Bronchial epithelial cell (primary cell): ENCODE results near the gene TNS3. TPM values are rescaled to one million over a fixed set of nuclear protein-coding genes. Genes with fewer than 3 reads are reported as not detected.
A peak's percentile ranks its signal among the peaks of the same experiment; 100 is the strongest.

Source experiments
- DNase-seq: peaks from one replicate; pipeline ENCODE4 v3.0.0-alpha.2; 2010; ENCODE audit warnings: low read depth
- FAIRE-seq: peaks from 2 replicates; lab custom pipeline; 2011; peaks lifted over from hg19 to GRCh38; lab: Jason Lieb, UNC
- H3K27me3 ChIP-seq: 2 replicates; pipeline ENCODE4 v1.5.1; 2011; ENCODE audit warnings: low read length; ENCODE audit not compliant: control insufficient read depth, insufficient read depth
- H3K36me3 ChIP-seq: 2 replicates; pipeline ENCODE4 v1.5.1; 2011; ENCODE audit warnings: low read length; ENCODE audit not compliant: control insufficient read depth, insufficient read depth
- H3K4me3 ChIP-seq: 2 replicates; pipeline ENCODE4 v1.5.1; 2011; ENCODE audit warnings: mild to moderate bottlenecking, low read depth, low read length, control low read depth
- total RNA-seq: library from RNA; depleted of rRNA; stranded (reverse); fragments of >200 nt; gene quantifications from 2 replicates; pipeline ENCODE4 v1.2.1, GENCODE V29; 2014
- TF ChIP-seq, protein P1 (sequence below): IDR thresholded peaks from 2 replicates; pipeline ENCODE4 v1.5.1; 2011; ENCODE audit warnings: mild to moderate bottlenecking, moderate library complexity, low read length, control low read depth, inconsistent platforms; ENCODE audit not compliant: insufficient read depth, severe bottlenecking

TNS3 gene
- total RNA-seq, 1 donor from 2014 or later, result 2.6 TPM

GRCh38 chr7:47580175-47580706 is 1.7 kb downstream of the TNS3 start:
- TF ChIP-seq, protein P1, sequence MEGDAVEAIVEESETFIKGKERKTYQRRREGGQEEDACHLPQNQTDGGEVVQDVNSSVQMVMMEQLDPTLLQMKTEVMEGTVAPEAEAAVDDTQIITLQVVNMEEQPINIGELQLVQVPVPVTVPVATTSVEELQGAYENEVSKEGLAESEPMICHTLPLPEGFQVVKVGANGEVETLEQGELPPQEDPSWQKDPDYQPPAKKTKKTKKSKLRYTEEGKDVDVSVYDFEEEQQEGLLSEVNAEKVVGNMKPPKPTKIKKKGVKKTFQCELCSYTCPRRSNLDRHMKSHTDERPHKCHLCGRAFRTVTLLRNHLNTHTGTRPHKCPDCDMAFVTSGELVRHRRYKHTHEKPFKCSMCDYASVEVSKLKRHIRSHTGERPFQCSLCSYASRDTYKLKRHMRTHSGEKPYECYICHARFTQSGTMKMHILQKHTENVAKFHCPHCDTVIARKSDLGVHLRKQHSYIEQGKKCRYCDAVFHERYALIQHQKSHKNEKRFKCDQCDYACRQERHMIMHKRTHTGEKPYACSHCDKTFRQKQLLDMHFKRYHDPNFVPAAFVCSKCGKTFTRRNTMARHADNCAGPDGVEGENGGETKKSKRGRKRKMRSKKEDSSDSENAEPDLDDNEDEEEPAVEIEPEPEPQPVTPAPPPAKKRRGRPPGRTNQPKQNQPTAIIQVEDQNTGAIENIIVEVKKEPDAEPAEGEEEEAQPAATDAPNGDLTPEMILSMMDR, result no peak
- DNase-seq, result no peak
- H3K27me3 ChIP-seq, result no peaks in the 10 kb centered on the region
- no peak overlapping the region for H3K4me3 ChIP-seq
- no peaks in the 10 kb centered on the region for H3K36me3 ChIP-seq
- no peak for FAIRE-seq

GRCh38 chr7:47579458-47579857 is 2.5 kb downstream of the TNS3 start:
- DNase-seq (no peak), FAIRE-seq (no peak)
- Histone ChIP-seq H3K4me3 (no peak overlapping the region), H3K36me3 (no peaks in the 10 kb centered on the region), H3K27me3 (no peaks in the 10 kb centered on the region)
- TF ChIP-seq, protein P1, result no peak

DNA sequence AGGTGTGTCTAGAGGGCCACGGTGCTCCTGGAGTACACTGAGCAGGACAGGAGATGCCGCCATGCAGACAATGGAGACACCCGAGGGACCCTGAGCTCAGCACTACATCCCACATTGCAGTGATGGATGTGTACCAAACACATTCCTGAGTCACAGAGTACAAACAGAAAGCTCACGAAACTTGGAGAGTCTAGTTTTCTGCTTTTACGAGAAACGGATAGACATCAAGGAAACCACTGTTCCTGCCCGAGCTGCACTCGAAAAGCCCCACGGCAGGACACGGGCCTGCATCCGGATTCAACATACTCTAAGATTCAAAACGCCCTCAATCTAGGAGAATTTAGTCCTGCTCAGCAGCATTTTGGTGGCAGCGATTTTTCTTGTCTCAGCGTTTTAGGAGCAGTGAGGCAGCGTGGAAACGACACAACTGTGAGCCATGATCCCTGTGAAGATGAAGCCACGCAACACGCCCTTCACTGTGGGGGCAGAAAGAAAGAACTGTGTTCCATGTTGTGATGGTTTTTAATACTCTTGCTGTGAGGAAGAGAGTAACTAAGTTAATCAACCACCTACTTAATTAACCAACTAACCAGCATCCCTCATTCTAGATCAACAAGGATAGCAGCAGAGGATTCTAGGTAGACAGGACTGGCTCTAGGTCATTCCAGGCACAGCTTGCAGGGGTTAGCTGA is 3.2 kb downstream of the TNS3 start:
- peak; percentile 86 for FAIRE-seq
- Histone ChIP-seq H3K4me3 (no peak overlapping the region), H3K36me3 (no peaks in the 10 kb centered on the region), H3K27me3 (no peaks in the 10 kb centered on the region)
- TF ChIP-seq, protein P1, result no peak
- peak; percentile 36 for DNase-seq

- DNase-seq (no peak), FAIRE-seq (no peak)
- no peaks in the 10 kb centered on the region for H3K36me3 ChIP-seq
- TF ChIP-seq, protein P1, result no peak
- no peaks in the 10 kb centered on the region for H3K27me3 ChIP-seq
- no peak overlapping the region for H3K4me3 ChIP-seq
These were observed 4.5 kb downstream of the TNS3 start for GRCh38 chr7:47577321-47577919.

GRCh38 chr7:47576866-47577306 is 5.0 kb downstream of the TNS3 start:
- H3K4me3 ChIP-seq, result no peak overlapping the region

More at GRCh38 chr7:47576866-47577306, 5.0 kb downstream of the TNS3 start:
- Histone ChIP-seq H3K36me3 (no peaks in the 10 kb centered on the region), H3K27me3 (no peaks in the 10 kb centered on the region)
- TF ChIP-seq, protein P1, result no peak
- DNase-seq (no peak), FAIRE-seq (no peak)
